Activated CD8-positive, alpha-beta memory T cell treated with anti-CD3 and anti-CD28 coated beads for 36 hours (primary cell): ENCODE measurements around the gene SUMO3. TPM values are rescaled to one million over a fixed set of nuclear protein-coding genes. Genes with fewer than 3 reads are reported as not detected.

Experiments used
- CTCF ChIA-PET: fragments of 350-600 bp; sonication (Branson Sonifier 250); formaldehyde crosslinking; loops from one replicate; lab custom pipeline; 2021; ENCODE audit warnings: antibody characterized with exemption; lab: Charles Lee
- POLR2A ChIA-PET: fragments of 350-600 bp; sonication (Branson Sonifier 250); formaldehyde crosslinking; loops from one replicate; lab custom pipeline; 2021; ENCODE audit warnings: antibody characterized with exemption; lab: Charles Lee
- total RNA-seq, 2 experiments: library from RNA; stranded (reverse); gene quantifications; one replicate each; pipeline ENCODE4 v1.2.3, GENCODE V29; 2021

Gene SUMO3
- total RNA-seq, 2 experiments from 2014 or later, result 81.6 to 83.1 TPM

- POLR2A ChIA-PET, result interaction anchor here (0.7 to 1.0 kb wide), 2 partner anchors 9 to 79 kb away, joined by 3 read pairs; partner anchors contain the start of gene UBE2G2
Observed at GRCh38 chr21:44792702-44793591, 24.9 kb downstream of the SUMO3 start.

GRCh38 chr21:44791993-44792392, 25.9 kb downstream of the SUMO3 start:
- ChIA-PET POLR2A (no interaction called here), CTCF (interaction anchor here (0.8 kb wide), 1 partner anchor 12 kb away, joined by 4 read pairs; no protein-coding TSS in a partner anchor)

More at GRCh38 chr21:44792702-44793591, 24.9 kb downstream of the SUMO3 start:
- CTCF ChIA-PET, result interaction anchor here (0.6 to 1.8 kb wide), 15 partner anchors 8 to 449 kb away, joined by 3 to 13 read pairs (median 4); partner anchors contain the start of genes PTTG1IP and UBE2G2

- ChIA-PET CTCF (interaction anchor here (0.8 kb wide), 1 partner anchor 11 kb away, joined by 4 read pairs; no protein-coding TSS in a partner anchor), POLR2A (interaction anchor here (0.6 kb wide), 2 partner anchors 14 to 288 kb away, joined by 3 read pairs; no protein-coding TSS in a partner anchor)
Observed at GRCh38 chr21:44791246-44791645, 26.6 kb downstream of the SUMO3 start.

GRCh38 chr21:44790368-44790767, 27.5 kb downstream of the SUMO3 start:
- ChIA-PET CTCF (interaction anchor here (1.7 kb wide), 1 partner anchor 280 kb away, joined by 6 read pairs; no protein-coding TSS in a partner anchor), POLR2A (no interaction called here)

GRCh38 chr21:44789880-44790279, 28.0 kb downstream of the SUMO3 start:
- ChIA-PET POLR2A (no interaction called here), CTCF (interaction anchor here (1.7 kb wide), 1 partner anchor 280 kb away, joined by 6 read pairs; no protein-coding TSS in a partner anchor)

GRCh38 chr21:44785620-44786335, 32.1 kb downstream of the SUMO3 start:
- POLR2A ChIA-PET, result no interaction called here
- CTCF ChIA-PET, result no interaction called here

- CTCF ChIA-PET, result interaction anchor here (1.4 to 1.6 kb wide), 2 partner anchors 8 to 274 kb away, joined by 3 to 8 read pairs; no protein-coding TSS in a partner anchor
Observed at GRCh38 chr21:44784810-44785209, 33.1 kb downstream of the SUMO3 start.

GRCh38 chr21:44783020-44783696, 34.7 kb downstream of the SUMO3 start:
- ChIA-PET CTCF (interaction anchor here (1.4 to 1.5 kb wide), 2 partner anchors 10 to 273 kb away, joined by 3 read pairs; no protein-coding TSS in a partner anchor), POLR2A (no interaction called here)

More at GRCh38 chr21:44784810-44785209, 33.1 kb downstream of the SUMO3 start:
- POLR2A ChIA-PET, result interaction anchor here (0.6 kb wide), 1 partner anchor 114 kb away, joined by 3 read pairs; no protein-coding TSS in a partner anchor

GRCh38 chr21:44780767-44781459, 36.9 kb downstream of the SUMO3 start:
- POLR2A ChIA-PET, result no interaction called here
- CTCF ChIA-PET, result interaction anchor here (1.1 to 2.6 kb wide), 2 partner anchors 11 to 12 kb away, joined by 4 to 11 read pairs; no protein-coding TSS in a partner anchor

- ChIA-PET CTCF (interaction anchor here (1.1 to 2.6 kb wide), 2 partner anchors 11 to 13 kb away, joined by 4 to 11 read pairs; no protein-coding TSS in a partner anchor), POLR2A (no interaction called here)
Observed at GRCh38 chr21:44780137-44780502, 37.7 kb downstream of the SUMO3 start.

GRCh38 chr21:44779417-44780136, 38.3 kb downstream of the SUMO3 start:
- POLR2A ChIA-PET, result no interaction called here
- CTCF ChIA-PET, result interaction anchor here (1.1 to 2.6 kb wide), 2 partner anchors 12 to 14 kb away, joined by 4 to 11 read pairs; no protein-coding TSS in a partner anchor

GRCh38 chr21:44778983-44779382, 38.9 kb downstream of the SUMO3 start:
- CTCF ChIA-PET, result interaction anchor here (2.6 kb wide), 1 partner anchor 14 kb away, joined by 11 read pairs; no protein-coding TSS in a partner anchor

GRCh38 chr21:44778499-44778911, 39.4 kb downstream of the SUMO3 start:
- POLR2A ChIA-PET, result no interaction called here
- CTCF ChIA-PET, result no interaction called here

More at GRCh38 chr21:44778983-44779382, 38.9 kb downstream of the SUMO3 start:
- POLR2A ChIA-PET, result no interaction called here

GRCh38 chr21:44778094-44778493, 39.8 kb downstream of the SUMO3 start:
- POLR2A ChIA-PET, result no interaction called here
- CTCF ChIA-PET, result no interaction called here

GRCh38 chr21:44774972-44775371, 42.9 kb downstream of the SUMO3 start:
- POLR2A ChIA-PET, result no interaction called here
- CTCF ChIA-PET, result no interaction called here

- POLR2A ChIA-PET, result no interaction called here
- CTCF ChIA-PET, result no interaction called here
Observed at GRCh38 chr21:44773291-44773932, 44.5 kb downstream of the SUMO3 start.
